ENCODE data around the gene HOXD10. TPM values are rescaled to one million over a fixed set of nuclear protein-coding genes. Genes with fewer than 3 reads are reported as not detected.

The HOXD10 gene
- polyA plus RNA-seq, 5 donors: 0.06 to 0.75 (median 0.14) TPM; not detected in 1

- no peak for DNase-seq
Observed at GRCh38 chr2:176162911-176163671, 46.5 kb downstream of the HOXD10 start.

GRCh38 chr2:176163672-176164056, 47.1 kb downstream of the HOXD10 start:
- DNase-seq: no peak

- no peak for DNase-seq
Observed at GRCh38 chr2:176164201-176164600, 47.6 kb downstream of the HOXD10 start.

- no peak for DNase-seq
Observed at GRCh38 chr2:176164611-176165369, 48.2 kb downstream of the HOXD10 start.

GRCh38 chr2:176165370-176166050, 48.9 kb downstream of the HOXD10 start:
- no peak for DNase-seq

GRCh38 chr2:176166272-176166671, 49.7 kb downstream of the HOXD10 start:
- no peak for DNase-seq

GRCh38 chr2:176167398-176167797, 50.8 kb downstream of the HOXD10 start:
- no peak for DNase-seq

- no peak for DNase-seq
Observed at GRCh38 chr2:176169181-176169580, 52.6 kb downstream of the HOXD10 start.

Other genes with a start within 250 kb of the HOXD10 start
- 10 to 100 TPM; 26.3 to 49.9 (median 45.9) TPM for gene LNPK, start 114.5 kb upstream of the HOXD10 start, polyA plus RNA-seq (ENCODE audit: insufficient read depth in 1 of 5, insufficient read length in 5 of 5, low replicate concordance in 1 of 5)
- gene EVX2, start 32.8 kb upstream of the HOXD10 start, polyA plus RNA-seq (ENCODE audit: insufficient read depth in 1 of 5, insufficient read length in 5 of 5, low replicate concordance in 1 of 5): under 1 TPM in 1 of 5 donors, not detected in 4; 0.03 TPM
- gene HOXD13, start 24.1 kb upstream of the HOXD10 start, polyA plus RNA-seq (ENCODE audit: insufficient read depth in 1 of 5, insufficient read length in 5 of 5, low replicate concordance in 1 of 5): not detected
- not detected for gene HOXD12, start 17.0 kb upstream of the HOXD10 start, polyA plus RNA-seq (ENCODE audit: insufficient read depth in 1 of 5, insufficient read length in 5 of 5, low replicate concordance in 1 of 5)
- gene HOXD11, start 9.5 kb upstream of the HOXD10 start, polyA plus RNA-seq (ENCODE audit: insufficient read depth in 1 of 5, insufficient read length in 5 of 5, low replicate concordance in 1 of 5): under 1 TPM in 1 of 5 donors, not detected in 4; 0.28 TPM
- 1 to 10 TPM in 2 of 5 donors, under 1 TPM in 3; 0.44 to 1.2 (median 0.88) TPM for gene HOXD9, start 5.9 kb downstream of the HOXD10 start, polyA plus RNA-seq (ENCODE audit: insufficient read depth in 1 of 5, insufficient read length in 5 of 5, low replicate concordance in 1 of 5)
- gene HOXD8, start 12.9 kb downstream of the HOXD10 start, polyA plus RNA-seq (ENCODE audit: insufficient read depth in 1 of 5, insufficient read length in 5 of 5, low replicate concordance in 1 of 5): 1 to 10 TPM; 1.1 to 1.6 (median 1.5) TPM
- under 1 TPM; 0.35 to 0.99 (median 0.52) TPM for gene HOXD4, start 34.8 kb downstream of the HOXD10 start, polyA plus RNA-seq (ENCODE audit: insufficient read depth in 1 of 5, insufficient read length in 5 of 5, low replicate concordance in 1 of 5)
- gene HOXD3, start 40.5 kb downstream of the HOXD10 start, polyA plus RNA-seq (ENCODE audit: insufficient read depth in 1 of 5, insufficient read length in 5 of 5, low replicate concordance in 1 of 5): under 1 TPM; 0.15 to 0.49 (median 0.22) TPM
- gene HOXD1, start 71.9 kb downstream of the HOXD10 start, polyA plus RNA-seq (ENCODE audit: insufficient read depth in 1 of 5, insufficient read length in 5 of 5, low replicate concordance in 1 of 5): 1 to 10 TPM; 1.3 to 3.5 (median 1.7) TPM
- 10 to 100 TPM; 49.5 to 76.4 (median 54.5) TPM for gene MTX2, start 152.7 kb downstream of the HOXD10 start, polyA plus RNA-seq (ENCODE audit: insufficient read depth in 1 of 5, insufficient read length in 5 of 5, low replicate concordance in 1 of 5)

All from right lung (tissue), 5 donors.